ENCODE results near the gene MAP2. TPM values are rescaled to one million over a fixed set of nuclear protein-coding genes. Genes with fewer than 3 reads are reported as not detected.
A peak's percentile ranks its signal among the peaks of the same experiment; 100 is the strongest.

Gene MAP2
- total and polyA plus RNA-seq, 4 donors, result 0.70 to 4.2 (median 1.9) TPM

DNA sequence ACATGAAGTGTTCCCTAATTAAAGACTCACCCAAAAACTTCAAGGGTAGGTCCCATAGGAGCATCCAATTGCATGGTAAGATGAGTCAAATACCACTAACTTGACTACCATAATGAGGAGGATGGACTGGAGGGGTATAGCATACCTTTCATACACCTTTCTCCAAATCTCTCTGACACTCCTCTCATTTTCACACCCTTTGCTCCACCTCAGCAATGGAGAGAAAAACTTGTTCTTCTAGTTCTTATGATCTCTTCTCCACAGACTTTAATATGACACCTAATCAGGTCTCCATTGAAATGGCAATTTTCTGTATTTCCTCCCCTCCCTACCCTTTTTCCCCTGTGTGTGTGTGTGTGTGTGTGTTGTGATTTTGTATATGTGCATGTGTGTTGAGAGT, 41.1 kb upstream of the MAP2 start:
- peaks cover 0 to 6% (median 4%) of the 10 kb centered on the region in 4 donors for H3K9me3 ChIP-seq (ENCODE audit: control insufficient read depth in 4 of 4, low read length in 3 of 4)
- H3K9ac ChIP-seq (ENCODE audit: low read depth in 1 of 2, low read length in 2 of 2), result no peak overlapping the region
- no peak overlapping the region for H3K27ac ChIP-seq (ENCODE audit: low read depth in 1 of 2, low read length in 2 of 2)
- TF ChIP-seq YY1 (IDR thresholded peaks at IDR 0.05) (no peak), SP1 (IDR thresholded peaks at IDR 0.05) (no peak), NR2F2 (IDR thresholded peaks at IDR 0.05) (no peak), GABPA (IDR thresholded peaks at IDR 0.05 in 1 of 2, conservative IDR thresholded peaks at IDR 0.05 in 1 of 2) (no peak)
- TF ChIP-seq, protein P1, sequence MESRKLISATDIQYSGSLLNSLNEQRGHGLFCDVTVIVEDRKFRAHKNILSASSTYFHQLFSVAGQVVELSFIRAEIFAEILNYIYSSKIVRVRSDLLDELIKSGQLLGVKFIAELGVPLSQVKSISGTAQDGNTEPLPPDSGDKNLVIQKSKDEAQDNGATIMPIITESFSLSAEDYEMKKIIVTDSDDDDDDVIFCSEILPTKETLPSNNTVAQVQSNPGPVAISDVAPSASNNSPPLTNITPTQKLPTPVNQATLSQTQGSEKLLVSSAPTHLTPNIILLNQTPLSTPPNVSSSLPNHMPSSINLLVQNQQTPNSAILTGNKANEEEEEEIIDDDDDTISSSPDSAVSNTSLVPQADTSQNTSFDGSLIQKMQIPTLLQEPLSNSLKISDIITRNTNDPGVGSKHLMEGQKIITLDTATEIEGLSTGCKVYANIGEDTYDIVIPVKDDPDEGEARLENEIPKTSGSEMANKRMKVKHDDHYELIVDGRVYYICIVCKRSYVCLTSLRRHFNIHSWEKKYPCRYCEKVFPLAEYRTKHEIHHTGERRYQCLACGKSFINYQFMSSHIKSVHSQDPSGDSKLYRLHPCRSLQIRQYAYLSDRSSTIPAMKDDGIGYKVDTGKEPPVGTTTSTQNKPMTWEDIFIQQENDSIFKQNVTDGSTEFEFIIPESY (IDR thresholded peaks at IDR 0.05), result no peak
- TF ChIP-seq, protein P2, sequence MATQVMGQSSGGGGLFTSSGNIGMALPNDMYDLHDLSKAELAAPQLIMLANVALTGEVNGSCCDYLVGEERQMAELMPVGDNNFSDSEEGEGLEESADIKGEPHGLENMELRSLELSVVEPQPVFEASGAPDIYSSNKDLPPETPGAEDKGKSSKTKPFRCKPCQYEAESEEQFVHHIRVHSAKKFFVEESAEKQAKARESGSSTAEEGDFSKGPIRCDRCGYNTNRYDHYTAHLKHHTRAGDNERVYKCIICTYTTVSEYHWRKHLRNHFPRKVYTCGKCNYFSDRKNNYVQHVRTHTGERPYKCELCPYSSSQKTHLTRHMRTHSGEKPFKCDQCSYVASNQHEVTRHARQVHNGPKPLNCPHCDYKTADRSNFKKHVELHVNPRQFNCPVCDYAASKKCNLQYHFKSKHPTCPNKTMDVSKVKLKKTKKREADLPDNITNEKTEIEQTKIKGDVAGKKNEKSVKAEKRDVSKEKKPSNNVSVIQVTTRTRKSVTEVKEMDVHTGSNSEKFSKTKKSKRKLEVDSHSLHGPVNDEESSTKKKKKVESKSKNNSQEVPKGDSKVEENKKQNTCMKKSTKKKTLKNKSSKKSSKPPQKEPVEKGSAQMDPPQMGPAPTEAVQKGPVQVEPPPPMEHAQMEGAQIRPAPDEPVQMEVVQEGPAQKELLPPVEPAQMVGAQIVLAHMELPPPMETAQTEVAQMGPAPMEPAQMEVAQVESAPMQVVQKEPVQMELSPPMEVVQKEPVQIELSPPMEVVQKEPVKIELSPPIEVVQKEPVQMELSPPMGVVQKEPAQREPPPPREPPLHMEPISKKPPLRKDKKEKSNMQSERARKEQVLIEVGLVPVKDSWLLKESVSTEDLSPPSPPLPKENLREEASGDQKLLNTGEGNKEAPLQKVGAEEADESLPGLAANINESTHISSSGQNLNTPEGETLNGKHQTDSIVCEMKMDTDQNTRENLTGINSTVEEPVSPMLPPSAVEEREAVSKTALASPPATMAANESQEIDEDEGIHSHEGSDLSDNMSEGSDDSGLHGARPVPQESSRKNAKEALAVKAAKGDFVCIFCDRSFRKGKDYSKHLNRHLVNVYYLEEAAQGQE (IDR thresholded peaks at IDR 0.05), result no peak
- TF ChIP-seq, protein P3, sequence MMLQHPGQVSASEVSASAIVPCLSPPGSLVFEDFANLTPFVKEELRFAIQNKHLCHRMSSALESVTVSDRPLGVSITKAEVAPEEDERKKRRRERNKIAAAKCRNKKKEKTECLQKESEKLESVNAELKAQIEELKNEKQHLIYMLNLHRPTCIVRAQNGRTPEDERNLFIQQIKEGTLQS (IDR thresholded peaks at IDR 0.05), result no peak
- peaks cover 0 to 2% (median 0%) of the 10 kb centered on the region in 4 donors for H3K27me3 ChIP-seq (ENCODE audit: control insufficient read depth in 4 of 4, insufficient read depth in 4 of 4, low read length in 3 of 4)
- no peak for DNase-seq (ENCODE audit: low spot score)
- H3K4me3 ChIP-seq (ENCODE audit: low read depth in 1 of 3, low read length in 3 of 3), result no peak overlapping the region
- H3K36me3 ChIP-seq (ENCODE audit: control insufficient read depth in 4 of 4, insufficient read depth in 3 of 4, low read depth in 1 of 4, low read length in 3 of 4), result no peaks in the 10 kb centered on the region
- no peaks in the 10 kb centered on the region for H3K4me1 ChIP-seq (ENCODE audit: control insufficient read depth in 4 of 4, insufficient read depth in 4 of 4, low read length in 3 of 4)

DNA sequence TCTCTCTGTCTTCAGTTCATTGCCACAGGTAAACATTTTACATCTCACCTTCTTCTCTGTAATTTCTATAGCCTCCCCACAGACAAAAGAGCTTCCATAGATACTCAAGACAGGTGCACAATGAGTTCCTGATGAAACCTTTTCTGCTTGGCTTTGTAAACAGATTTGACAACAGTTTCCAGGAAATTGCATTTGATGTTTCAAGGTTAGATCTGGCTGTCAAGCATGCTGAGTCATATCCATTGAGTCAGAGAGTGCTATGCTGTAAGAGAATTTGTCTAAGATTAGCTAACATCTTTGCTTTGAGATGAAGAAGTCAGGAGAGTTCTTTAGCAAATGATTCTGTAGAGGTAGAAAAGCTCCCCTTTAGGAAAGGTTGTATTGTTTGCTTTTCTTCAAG, 40.6 kb upstream of the MAP2 start:
- DNase-seq (ENCODE audit: low spot score), result no peak
- Histone ChIP-seq H3K36me3 (ENCODE audit: control insufficient read depth in 4 of 4, insufficient read depth in 3 of 4, low read depth in 1 of 4, low read length in 3 of 4) (no peaks in the 10 kb centered on the region), H3K27me3 (ENCODE audit: control insufficient read depth in 4 of 4, insufficient read depth in 4 of 4, low read length in 3 of 4) (peaks cover 0 to 2% (median 0%) of the 10 kb centered on the region in 4 donors), H3K27ac (ENCODE audit: low read depth in 1 of 2, low read length in 2 of 2) (no peak overlapping the region), H3K4me1 (ENCODE audit: control insufficient read depth in 4 of 4, insufficient read depth in 4 of 4, low read length in 3 of 4) (no peaks in the 10 kb centered on the region), H3K4me3 (ENCODE audit: low read depth in 1 of 3, low read length in 3 of 3) (no peak overlapping the region), H3K9ac (ENCODE audit: low read depth in 1 of 2, low read length in 2 of 2) (no peak overlapping the region), H3K9me3 (ENCODE audit: control insufficient read depth in 4 of 4, low read length in 3 of 4) (peaks cover 0 to 6% (median 3%) of the 10 kb centered on the region in 4 donors)
- no peak for TF ChIP-seq FOXA2 (IDR thresholded peaks at IDR 0.05)
- no peak for TF ChIP-seq SP1 (IDR thresholded peaks at IDR 0.05)
- peak in 1 of 2 donors; percentile 14 for TF ChIP-seq RXRA (IDR thresholded peaks at IDR 0.05)
- peak in 1 of 2 donors; percentile 39 for TF ChIP-seq JUND (IDR thresholded peaks at IDR 0.05)
- no peak for TF ChIP-seq EGR1 (IDR thresholded peaks at IDR 0.05; ENCODE audit: low read depth in 2 of 2)
- TF ChIP-seq, protein P2 (IDR thresholded peaks at IDR 0.05), result no peak
- no peak for TF ChIP-seq RAD21 (IDR thresholded peaks at IDR 0.05)
- TF ChIP-seq, protein P3 (IDR thresholded peaks at IDR 0.05), result no peak
- TF ChIP-seq GABPA (IDR thresholded peaks at IDR 0.05 in 1 of 2, conservative IDR thresholded peaks at IDR 0.05 in 1 of 2), result no peak
- TF ChIP-seq HNF4A (conservative IDR thresholded peaks at IDR 0.05), result peak in 1 of 2 donors; percentile 12

Measured in liver (tissue), 9 donors.